Prostate gland (tissue), 2 donors: ENCODE data around the gene PEMT. TPM values are rescaled to one million over a fixed set of nuclear protein-coding genes. Genes with fewer than 3 reads are reported as not detected.
A peak's percentile ranks its signal among the peaks of the same experiment; 100 is the strongest.

Experiments used
- DNase-seq: peaks from one replicate; pipeline ENCODE4 v3.0.0-alpha.2; 2019; ENCODE audit warnings: low spot score
- H3K27ac ChIP-seq, 2 donors: fragments of 200-600 bp; sonication (generic); 2 replicates each; pipeline ENCODE4 v1.5.1; 2017 to 2019
- H3K27me3 ChIP-seq: fragments of 200-600 bp; sonication (generic); replicated peaks from 2 replicates; pipeline ENCODE4 v1.5.1; 2019; ENCODE audit not compliant: insufficient read depth
- H3K36me3 ChIP-seq, 2 donors: fragments of 200-600 bp; sonication (generic); 1 replicate in 1 of 2; 2 replicates in 1 of 2; pipeline versions ENCODE4 v1.5.1 to v1.8.1; 2017 to 2019
- H3K4me1 ChIP-seq: fragments of 200-600 bp; sonication (generic); replicated peaks from 2 replicates; pipeline ENCODE4 v1.5.1; 2019
- H3K4me3 ChIP-seq, 2 donors: fragments of 200-600 bp; sonication (generic); 2 replicates each; pipeline ENCODE4 v1.5.1; 2017 to 2019
- H3K9me3 ChIP-seq: fragments of 200-600 bp; sonication (generic); 2 replicates; pipeline ENCODE4 v1.5.1; 2017
- POLR2A ChIP-seq: fragments of 450-650 bp; IDR thresholded peaks from one replicate; pipeline ENCODE4 v1.6.1; 2016; ENCODE audit warnings: antibody characterized with exemption, mild to moderate bottlenecking
- POLR2AphosphoS5 ChIP-seq: sonication (generic); formaldehyde crosslinking; IDR thresholded peaks from one replicate; pipeline ENCODE4 v1.6.1; 2017; ENCODE audit warnings: antibody characterized with exemption
- WGBS: methylation state at CpG from one replicate; pipeline ENCODE4 v1.1.5; 2018; 5-methylcytosine and 5-hydroxymethylcytosine counted together
- intact Hi-C: fragments of 100-400 bp; cut with DNase I; formaldehyde crosslinking; loops from one replicate; pipeline ENCODE4 v1.14.2; 2022
- total RNA-seq, 2 donors: library from RNA; depleted of rRNA; stranded (reverse); fragments of >200 nt; gene quantifications; one replicate each; pipeline ENCODE4 v1.1.0, GENCODE V29; 2016
- TF ChIP-seq, protein P1 (sequence below), 4 experiments: fragments of 200-600 bp in 2 of 4; fragments of 450-650 bp in 2 of 4; sonication (generic) in 2 of 4; IDR thresholded peaks; 1 replicate in 3 of 4; 2 replicates in 1 of 4; pipeline ENCODE4 v1.5.1; 2016 to 2019; ENCODE audit warnings: antibody characterized with exemption in 4 of 4, mild to moderate bottlenecking in 2 of 4, moderate library complexity in 2 of 4

Gene PEMT
- total RNA-seq, 2 donors from 2014 or later = 67.0 to 145 TPM

DNA sequence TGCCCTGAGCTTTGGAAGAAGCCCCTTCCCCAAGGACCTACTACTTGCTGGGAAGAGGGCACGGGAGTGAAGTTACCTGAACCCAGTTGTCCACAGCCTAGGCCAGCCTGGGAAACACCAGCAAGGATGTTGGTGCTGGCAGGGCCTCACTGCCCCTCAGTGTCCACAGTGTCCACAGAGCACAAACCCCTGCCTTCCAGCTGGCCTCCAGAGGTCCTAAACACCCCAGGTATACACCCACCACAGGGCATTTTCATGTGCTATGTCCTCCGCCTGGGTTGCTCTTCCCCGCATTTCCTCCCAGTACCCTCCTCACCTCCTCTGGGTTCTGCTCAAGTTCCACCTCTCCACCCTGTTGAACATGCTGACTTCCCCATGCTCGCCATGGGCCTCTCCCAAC is 4.2 kb upstream of the PEMT start:
- Histone ChIP-seq H3K4me3 (no peak overlapping the region), H3K27ac (peak overlapping the region in 1 of 2 donors; percentile 22), H3K4me1 (no peaks in the 10 kb centered on the region), H3K27me3 (no peaks in the 10 kb centered on the region), H3K36me3 (no peaks in the 10 kb centered on the region), H3K9me3 (no peaks in the 10 kb centered on the region)
- TF ChIP-seq POLR2AphosphoS5 (no peak), POLR2A (no peak)
- TF ChIP-seq, protein P1, sequence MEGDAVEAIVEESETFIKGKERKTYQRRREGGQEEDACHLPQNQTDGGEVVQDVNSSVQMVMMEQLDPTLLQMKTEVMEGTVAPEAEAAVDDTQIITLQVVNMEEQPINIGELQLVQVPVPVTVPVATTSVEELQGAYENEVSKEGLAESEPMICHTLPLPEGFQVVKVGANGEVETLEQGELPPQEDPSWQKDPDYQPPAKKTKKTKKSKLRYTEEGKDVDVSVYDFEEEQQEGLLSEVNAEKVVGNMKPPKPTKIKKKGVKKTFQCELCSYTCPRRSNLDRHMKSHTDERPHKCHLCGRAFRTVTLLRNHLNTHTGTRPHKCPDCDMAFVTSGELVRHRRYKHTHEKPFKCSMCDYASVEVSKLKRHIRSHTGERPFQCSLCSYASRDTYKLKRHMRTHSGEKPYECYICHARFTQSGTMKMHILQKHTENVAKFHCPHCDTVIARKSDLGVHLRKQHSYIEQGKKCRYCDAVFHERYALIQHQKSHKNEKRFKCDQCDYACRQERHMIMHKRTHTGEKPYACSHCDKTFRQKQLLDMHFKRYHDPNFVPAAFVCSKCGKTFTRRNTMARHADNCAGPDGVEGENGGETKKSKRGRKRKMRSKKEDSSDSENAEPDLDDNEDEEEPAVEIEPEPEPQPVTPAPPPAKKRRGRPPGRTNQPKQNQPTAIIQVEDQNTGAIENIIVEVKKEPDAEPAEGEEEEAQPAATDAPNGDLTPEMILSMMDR (IDR thresholded peaks at IDR 0.05) = no peak
- intact Hi-C loops = no loop called here
- WGBS = 90% methylated on average over 4 of the region's 4 CpGs
- no peak for DNase-seq

DNA sequence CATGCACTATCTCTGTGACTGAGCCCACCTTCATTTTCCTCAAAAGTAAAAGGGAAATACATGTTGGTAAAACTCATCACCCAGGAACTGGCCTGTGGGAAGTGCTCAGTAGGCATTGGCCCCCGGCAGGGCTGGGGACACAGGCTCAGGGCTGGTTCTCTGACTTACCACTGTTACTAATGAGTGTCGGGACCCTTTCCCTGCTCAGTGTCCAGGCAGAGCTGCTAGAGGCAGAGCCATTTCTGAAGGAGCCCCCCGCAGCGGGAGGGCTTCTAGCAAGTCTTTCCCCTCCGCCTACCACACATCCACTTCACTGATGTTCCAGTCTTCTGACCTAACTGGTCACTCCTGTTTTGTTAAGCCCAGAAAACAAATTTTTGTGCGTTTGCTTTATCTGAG is 1.7 kb upstream of the PEMT start:
- H3K9me3 ChIP-seq = no peaks in the 10 kb centered on the region
- intact Hi-C loops = no loop called here
- no peaks in the 10 kb centered on the region for H3K27me3 ChIP-seq
- H3K36me3 ChIP-seq = no peaks in the 10 kb centered on the region
- H3K4me3 ChIP-seq = no peak overlapping the region
- no peak overlapping the region for H3K27ac ChIP-seq
- DNase-seq = no peak
- TF ChIP-seq, protein P1 (IDR thresholded peaks at IDR 0.05) = no peak
- no peaks in the 10 kb centered on the region for H3K4me1 ChIP-seq
- 77% methylated on average over 6 of the region's 6 CpGs for WGBS

DNA sequence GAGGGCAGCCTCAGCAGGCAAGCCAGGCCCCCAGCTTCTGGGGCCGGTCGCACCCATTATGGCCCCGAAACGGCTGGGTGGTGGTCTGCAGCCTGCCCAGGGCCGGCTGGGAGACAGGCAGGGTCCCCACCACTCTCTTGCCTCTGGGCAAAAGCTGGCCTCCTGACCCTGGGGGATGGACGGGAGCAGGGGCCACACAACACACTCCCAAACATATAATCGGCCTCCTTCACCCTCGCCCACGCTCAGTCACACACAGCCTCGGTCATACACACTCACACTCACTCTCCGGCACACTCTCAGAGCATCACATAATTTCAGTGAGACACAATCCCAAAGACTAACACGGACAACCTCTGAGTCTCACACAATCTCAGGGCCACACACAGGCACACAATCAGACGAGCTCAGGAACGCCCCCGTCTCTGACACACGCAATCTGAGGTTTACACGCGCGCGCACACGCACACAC is 589 bp downstream of the PEMT start:
- intact Hi-C loops = no loop called here
- under 1% methylated on average over 21 of the region's 21 CpGs for WGBS
- Histone ChIP-seq H3K9me3 (no peaks in the 10 kb centered on the region), H3K36me3 (no peaks in the 10 kb centered on the region), H3K27me3 (no peaks in the 10 kb centered on the region), H3K4me1 (no peaks in the 10 kb centered on the region), H3K4me3 (peak overlapping the region; percentile 80 to 82), H3K27ac (peak overlapping the region; percentile 82 to 85)
- TF ChIP-seq, protein P1 (IDR thresholded peaks at IDR 0.05) = no peak
- no peak for TF ChIP-seq POLR2A
- no peak for TF ChIP-seq POLR2AphosphoS5
- DNase-seq = no peak

DNA sequence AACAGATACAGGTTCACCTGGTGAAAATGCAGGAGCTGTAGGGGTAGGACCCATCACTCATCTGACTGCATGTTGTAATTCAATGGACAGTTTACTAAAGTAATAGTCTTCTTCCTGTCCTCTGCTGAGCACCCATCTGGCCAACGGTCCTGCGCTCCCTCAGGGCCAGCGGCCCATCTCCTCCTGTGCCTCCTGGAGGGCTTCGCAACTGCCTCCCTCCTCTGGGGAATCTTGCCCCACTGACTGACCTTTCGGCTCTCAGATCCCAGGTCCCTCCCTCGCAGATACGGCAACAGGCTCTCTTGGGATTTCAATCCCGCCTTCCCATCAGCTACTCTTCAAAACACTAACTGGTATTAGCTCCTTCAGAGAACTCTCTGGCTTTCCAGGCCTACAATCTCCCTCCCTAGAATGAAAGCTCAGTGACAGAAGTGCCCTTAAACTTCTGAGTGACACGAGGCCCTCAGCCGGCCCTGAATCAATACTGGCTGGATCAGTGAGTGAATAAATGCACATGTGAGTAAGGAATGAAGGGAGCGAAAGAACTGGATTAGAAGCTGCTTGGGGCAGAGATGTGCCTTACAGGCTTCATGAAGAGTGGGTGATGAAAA is 1.3 kb downstream of the PEMT start:
- H3K4me1 ChIP-seq = no peaks in the 10 kb centered on the region
- 60% methylated on average over 11 of the region's 11 CpGs for WGBS
- DNase-seq = no peak

More for the DNA sequence above, 1.3 kb downstream of the PEMT start:
- Histone ChIP-seq H3K36me3 (no peaks in the 10 kb centered on the region), H3K27me3 (no peaks in the 10 kb centered on the region), H3K27ac (peak overlapping the region in 1 of 2 donors; percentile 82), H3K9me3 (no peaks in the 10 kb centered on the region), H3K4me3 (peak overlapping the region in 1 of 2 donors; percentile 80)
- intact Hi-C loops = no loop called here
- TF ChIP-seq, protein P1 (IDR thresholded peaks at IDR 0.05) = no peak
- TF ChIP-seq POLR2A = no peak
- TF ChIP-seq POLR2AphosphoS5 = no peak
